ENCODE data around the gene ECHS1.

ECHS1 gene

DNA sequence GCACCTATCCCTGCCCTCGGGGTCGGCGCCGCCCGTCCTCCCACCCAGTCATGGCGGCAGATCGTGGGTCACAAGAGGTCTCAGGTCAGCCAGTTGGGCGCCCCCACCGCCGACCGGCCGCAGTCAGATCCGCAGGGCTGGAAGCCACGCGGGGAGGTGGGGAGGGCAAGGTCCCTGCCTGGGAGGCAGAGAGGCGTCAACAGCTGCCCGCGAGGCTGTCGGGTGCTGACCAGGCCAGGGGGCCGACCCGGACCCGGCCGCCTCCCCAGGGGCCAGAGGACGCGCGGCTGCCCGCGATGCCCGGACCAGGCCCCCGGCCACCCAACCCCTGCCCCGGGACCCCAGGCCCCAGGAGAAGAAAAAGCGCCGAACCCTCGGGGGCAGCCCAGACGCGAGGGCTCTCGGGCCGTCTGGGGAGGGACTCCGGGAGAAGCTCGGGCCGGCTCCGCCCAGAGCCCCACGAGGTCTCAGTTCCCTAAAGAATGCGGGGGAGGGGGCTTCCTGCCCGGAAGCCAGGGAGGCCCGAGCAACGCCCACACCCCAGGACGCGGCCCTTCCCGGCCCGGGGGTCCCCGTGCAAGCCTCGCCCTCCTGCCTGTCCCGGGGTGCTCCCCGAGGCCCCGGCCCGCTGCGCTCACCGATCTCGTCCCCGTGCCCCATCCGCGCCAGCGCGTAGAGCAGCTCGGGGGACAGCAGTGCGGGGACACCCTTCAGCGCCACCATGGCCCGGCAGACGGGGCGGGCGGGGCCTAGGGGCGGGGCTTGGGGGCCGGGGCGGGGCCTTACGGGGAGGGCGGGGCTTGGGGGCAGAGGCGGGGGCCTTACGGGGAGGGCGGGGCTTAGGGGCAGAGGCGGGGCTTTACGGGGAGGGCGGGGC, 15.6 kb downstream of the ECHS1 start, which contains the start of gene FUOM:
TSS of gene FUOM (minus strand) at position 735 of the 877 bp plus-strand sequence. CDS start at position 723, 12 bp downstream.
- H3K27ac Mint-ChIP-seq (ENCODE audit: low read depth), result no peak within 1 kb of the TSS
- peaks cover 5% of the 10 kb centered on the region for H3K36me3 Mint-ChIP-seq (ENCODE audit: insufficient read depth)
- no peaks in the 10 kb centered on the region for H3K9me3 Mint-ChIP-seq
- no peaks in the 10 kb centered on the region for H3K27me3 Mint-ChIP-seq
- H3K4me1 Mint-ChIP-seq, result peaks cover 16% of the 10 kb centered on the region
- DNase-seq (ENCODE audit: low spot score in 2 of 2), result peak; percentile 46 to 53
- H3K4me3 Mint-ChIP-seq, result peak within 1 kb of the TSS; percentile 70
- peak; percentile 79 for ATAC-seq (replicated peaks; ENCODE audit: extremely low read depth, poor library complexity, severe bottlenecking)

DNA sequence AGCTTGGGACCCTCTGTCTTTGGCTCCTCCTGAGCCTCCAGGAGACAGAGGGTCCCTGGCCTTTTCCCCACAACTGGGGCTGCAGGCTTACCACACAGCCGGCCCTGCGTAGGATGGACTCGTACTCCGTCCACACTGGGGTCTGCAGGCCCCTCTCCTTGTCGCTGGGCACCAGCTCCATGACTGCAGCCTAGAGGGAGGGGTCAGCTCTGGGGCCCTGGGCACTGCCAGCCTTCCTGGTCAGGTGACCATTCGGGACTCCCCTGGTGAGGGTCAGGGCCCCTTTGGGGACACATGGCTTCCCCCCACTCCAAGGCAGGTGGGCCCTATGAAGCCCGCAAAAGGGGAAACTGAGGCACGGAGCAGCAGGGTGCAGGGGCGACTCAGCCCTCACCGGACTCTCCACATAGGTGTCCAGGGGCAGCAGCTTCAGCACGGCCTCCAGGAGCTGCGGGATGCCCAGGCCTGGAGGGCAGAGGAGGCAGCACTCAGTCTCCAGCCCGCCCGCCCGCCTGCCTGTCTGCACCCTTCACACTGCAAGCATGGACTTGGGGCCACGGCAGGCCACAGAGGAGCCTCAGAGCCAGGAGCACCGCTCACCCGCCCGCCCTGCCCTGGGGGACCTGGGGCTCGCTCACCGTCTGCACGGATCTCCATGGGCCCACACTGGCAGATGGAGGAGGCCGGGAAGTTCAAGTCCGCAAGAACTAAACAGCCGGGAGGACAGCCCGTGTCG, 16.4 kb downstream of the ECHS1 start:
- Mint-ChIP-seq H3K27ac (ENCODE audit: low read depth) (no peak overlapping the region), H3K4me1 (peaks cover 11% of the 10 kb centered on the region), H3K9me3 (no peaks in the 10 kb centered on the region), H3K27me3 (no peaks in the 10 kb centered on the region), H3K4me3 (peak overlapping the region; percentile 70), H3K36me3 (ENCODE audit: insufficient read depth) (peaks cover 5% of the 10 kb centered on the region)
- ATAC-seq (replicated peaks; ENCODE audit: extremely low read depth, poor library complexity, severe bottlenecking) (no peak), DNase-seq (ENCODE audit: low spot score in 2 of 2) (no peak)

DNA sequence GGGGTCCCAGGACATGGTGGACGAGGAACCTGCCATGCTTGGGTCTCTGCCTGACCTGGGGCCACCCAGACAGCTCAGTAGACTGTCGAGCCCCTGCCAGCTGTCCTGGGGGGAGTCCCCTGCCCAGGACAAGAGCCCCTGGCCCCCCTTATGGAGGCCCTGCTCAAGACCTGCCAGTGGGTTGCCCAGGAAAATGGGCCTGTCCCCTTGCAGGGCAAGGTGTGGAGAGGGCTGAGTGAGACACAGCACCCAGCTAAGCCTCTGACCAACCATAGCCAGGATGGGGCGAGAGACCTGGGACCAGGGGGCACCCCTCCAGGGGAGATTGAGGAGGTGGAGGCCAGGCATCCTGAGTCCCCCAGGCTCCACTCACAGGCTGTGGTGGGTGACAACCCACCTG, 17.2 kb downstream of the ECHS1 start:
- ATAC-seq (replicated peaks; ENCODE audit: extremely low read depth, poor library complexity, severe bottlenecking), result no peak
- Mint-ChIP-seq H3K4me1 (peaks cover 5% of the 10 kb centered on the region), H3K27ac (ENCODE audit: low read depth) (no peak overlapping the region), H3K36me3 (ENCODE audit: insufficient read depth) (peaks cover 5% of the 10 kb centered on the region), H3K9me3 (no peaks in the 10 kb centered on the region), H3K27me3 (no peaks in the 10 kb centered on the region), H3K4me3 (peak overlapping the region; percentile 70)
- no peak for DNase-seq (ENCODE audit: low spot score in 2 of 2)

DNA sequence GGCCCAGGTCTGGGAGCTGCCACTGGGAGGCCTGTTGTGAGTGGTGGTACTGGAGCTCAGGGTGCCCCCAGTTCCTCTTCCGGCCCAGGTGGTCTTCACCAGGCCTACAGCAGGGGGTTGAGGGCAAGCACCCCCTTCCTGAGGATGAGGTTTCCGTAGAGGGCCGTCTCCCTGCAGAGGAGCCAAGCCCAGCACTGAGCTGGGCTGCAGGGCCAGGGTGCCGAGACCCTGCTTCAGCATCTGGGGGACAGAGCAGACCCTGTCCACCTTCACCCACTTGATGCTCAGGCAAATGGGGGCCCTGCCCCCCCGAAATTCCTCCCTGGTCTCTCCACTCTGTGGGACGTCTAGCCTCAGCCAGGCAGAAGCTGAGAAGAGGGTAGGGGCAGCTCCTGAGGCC, 17.9 kb downstream of the ECHS1 start:
- Mint-ChIP-seq H3K4me1 (peaks cover 5% of the 10 kb centered on the region), H3K4me3 (no peak overlapping the region), H3K9me3 (no peaks in the 10 kb centered on the region), H3K27ac (ENCODE audit: low read depth) (no peak overlapping the region), H3K27me3 (no peaks in the 10 kb centered on the region), H3K36me3 (ENCODE audit: insufficient read depth) (peaks cover 5% of the 10 kb centered on the region)
- ATAC-seq (replicated peaks; ENCODE audit: extremely low read depth, poor library complexity, severe bottlenecking) (no peak), DNase-seq (ENCODE audit: low spot score in 2 of 2) (no peak)

DNA sequence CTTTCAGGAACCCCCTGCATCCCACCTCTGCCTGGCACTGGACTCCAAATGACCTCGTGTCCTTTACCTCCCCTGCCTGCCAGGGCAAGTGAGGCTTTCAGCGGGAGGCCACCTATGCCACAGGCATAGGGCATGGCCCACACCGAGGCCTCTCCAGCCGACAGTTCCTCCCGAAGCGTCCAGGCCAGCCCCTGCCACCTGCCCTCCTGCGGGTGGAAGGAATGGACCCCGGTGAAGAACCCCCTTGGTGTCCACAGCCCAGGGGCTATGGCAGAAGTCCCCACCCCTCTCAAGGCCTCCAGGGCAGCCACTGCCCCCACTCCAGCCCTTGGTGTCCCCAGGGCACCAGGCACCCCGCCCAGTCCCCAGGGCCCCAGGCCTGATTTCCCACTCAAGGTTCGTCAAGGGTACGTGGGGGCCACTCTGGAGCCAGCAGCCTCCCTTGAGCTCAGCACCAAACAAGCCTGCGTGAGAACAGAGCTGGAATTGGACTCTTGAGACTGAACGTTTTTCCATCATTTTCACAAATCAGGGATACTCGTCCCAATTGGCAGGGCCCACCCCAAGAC, 18.4 kb downstream of the ECHS1 start:
- Mint-ChIP-seq H3K9me3 (no peaks in the 10 kb centered on the region), H3K27ac (ENCODE audit: low read depth) (no peak overlapping the region), H3K36me3 (ENCODE audit: insufficient read depth) (peaks cover 5% of the 10 kb centered on the region), H3K27me3 (peaks cover under 1% of the 10 kb centered on the region), H3K4me3 (no peak overlapping the region), H3K4me1 (peaks cover 5% of the 10 kb centered on the region)
- DNase-seq (ENCODE audit: low spot score in 2 of 2) (no peak), ATAC-seq (replicated peaks; ENCODE audit: extremely low read depth, poor library complexity, severe bottlenecking) (no peak)

DNA sequence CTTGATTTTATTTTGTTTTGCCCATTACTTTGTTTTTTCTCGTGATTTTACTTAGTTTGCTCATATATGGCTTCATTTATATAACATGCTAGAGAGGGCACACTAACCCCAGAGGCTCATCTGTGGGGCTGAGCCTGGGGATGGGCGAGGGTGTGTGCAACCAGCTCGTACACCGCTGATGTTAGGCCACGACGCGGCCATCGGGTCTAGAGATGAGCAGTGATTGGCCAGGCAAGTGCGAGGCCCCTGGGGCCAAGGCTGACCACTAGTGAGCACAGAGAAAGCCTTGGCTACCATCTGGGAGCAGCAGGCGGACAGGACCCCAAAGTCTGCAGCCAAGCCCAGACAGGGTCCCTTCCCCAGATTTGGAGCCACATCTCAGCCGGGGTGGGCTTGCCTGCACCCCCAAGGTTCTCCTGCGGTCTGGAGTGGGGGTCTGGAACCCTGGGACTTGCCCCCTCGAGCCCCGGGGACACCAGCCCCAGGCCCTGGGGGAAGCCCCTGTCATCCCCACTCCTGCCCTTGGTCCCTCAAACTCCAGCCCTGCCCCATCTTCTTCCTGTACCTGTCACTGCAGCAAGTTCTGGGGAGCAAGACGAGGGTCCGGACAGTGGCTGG, 19.1 kb downstream of the ECHS1 start:
- Mint-ChIP-seq H3K27ac (ENCODE audit: low read depth) (no peak overlapping the region), H3K4me1 (peaks cover 5% of the 10 kb centered on the region), H3K9me3 (no peaks in the 10 kb centered on the region), H3K27me3 (peaks cover 7% of the 10 kb centered on the region), H3K4me3 (no peak overlapping the region), H3K36me3 (ENCODE audit: insufficient read depth) (peaks cover 5% of the 10 kb centered on the region)
- ATAC-seq (replicated peaks; ENCODE audit: extremely low read depth, poor library complexity, severe bottlenecking), result no peak
- DNase-seq (ENCODE audit: low spot score in 2 of 2), result no peak

DNA sequence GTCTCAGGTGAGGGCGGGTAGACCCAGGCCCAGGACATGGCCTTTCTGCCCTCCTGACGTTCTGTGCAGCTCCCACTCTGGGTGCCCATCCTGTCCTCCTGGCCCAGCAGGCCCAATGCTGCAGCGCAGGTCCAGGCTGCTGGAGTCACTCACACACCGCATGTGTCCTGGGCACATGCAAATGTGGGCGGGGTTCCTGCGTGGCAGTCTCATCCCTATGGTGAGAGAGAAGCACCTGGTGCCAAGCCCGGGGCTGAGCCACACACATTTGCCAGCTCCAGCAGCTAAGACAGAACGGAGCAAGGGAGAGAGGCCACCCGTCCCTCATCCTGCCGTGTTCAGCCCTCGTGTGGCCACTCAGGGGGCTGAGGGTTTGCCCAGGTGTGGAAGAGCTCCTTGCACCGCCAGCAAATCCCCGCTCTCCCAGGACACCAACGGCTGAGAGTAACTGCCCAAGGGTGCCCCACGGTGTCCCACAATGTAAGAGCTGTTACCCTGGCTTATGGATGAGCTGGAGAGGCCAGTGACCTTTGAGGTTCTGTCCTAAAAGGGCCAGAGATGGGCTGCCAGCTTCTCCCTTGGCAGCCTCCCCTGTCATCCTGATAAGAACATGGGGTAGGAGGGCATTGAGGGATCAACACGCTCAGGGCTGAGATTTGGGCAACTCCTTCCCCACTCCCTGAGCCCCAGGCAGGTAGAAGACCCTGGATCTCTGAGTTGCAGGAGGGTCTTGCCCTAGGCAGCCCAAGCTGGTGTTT, 19.8 kb downstream of the ECHS1 start:
- peaks cover 5% of the 10 kb centered on the region for H3K36me3 Mint-ChIP-seq (ENCODE audit: insufficient read depth)
- H3K4me1 Mint-ChIP-seq, result peaks cover 5% of the 10 kb centered on the region
- H3K9me3 Mint-ChIP-seq, result no peaks in the 10 kb centered on the region
- H3K4me3 Mint-ChIP-seq, result no peak overlapping the region
- H3K27ac Mint-ChIP-seq (ENCODE audit: low read depth), result no peak overlapping the region
- peaks cover 12% of the 10 kb centered on the region for H3K27me3 Mint-ChIP-seq
- ATAC-seq (replicated peaks; ENCODE audit: extremely low read depth, poor library complexity, severe bottlenecking) (no peak), DNase-seq (ENCODE audit: low spot score in 2 of 2) (no peak)

DNA sequence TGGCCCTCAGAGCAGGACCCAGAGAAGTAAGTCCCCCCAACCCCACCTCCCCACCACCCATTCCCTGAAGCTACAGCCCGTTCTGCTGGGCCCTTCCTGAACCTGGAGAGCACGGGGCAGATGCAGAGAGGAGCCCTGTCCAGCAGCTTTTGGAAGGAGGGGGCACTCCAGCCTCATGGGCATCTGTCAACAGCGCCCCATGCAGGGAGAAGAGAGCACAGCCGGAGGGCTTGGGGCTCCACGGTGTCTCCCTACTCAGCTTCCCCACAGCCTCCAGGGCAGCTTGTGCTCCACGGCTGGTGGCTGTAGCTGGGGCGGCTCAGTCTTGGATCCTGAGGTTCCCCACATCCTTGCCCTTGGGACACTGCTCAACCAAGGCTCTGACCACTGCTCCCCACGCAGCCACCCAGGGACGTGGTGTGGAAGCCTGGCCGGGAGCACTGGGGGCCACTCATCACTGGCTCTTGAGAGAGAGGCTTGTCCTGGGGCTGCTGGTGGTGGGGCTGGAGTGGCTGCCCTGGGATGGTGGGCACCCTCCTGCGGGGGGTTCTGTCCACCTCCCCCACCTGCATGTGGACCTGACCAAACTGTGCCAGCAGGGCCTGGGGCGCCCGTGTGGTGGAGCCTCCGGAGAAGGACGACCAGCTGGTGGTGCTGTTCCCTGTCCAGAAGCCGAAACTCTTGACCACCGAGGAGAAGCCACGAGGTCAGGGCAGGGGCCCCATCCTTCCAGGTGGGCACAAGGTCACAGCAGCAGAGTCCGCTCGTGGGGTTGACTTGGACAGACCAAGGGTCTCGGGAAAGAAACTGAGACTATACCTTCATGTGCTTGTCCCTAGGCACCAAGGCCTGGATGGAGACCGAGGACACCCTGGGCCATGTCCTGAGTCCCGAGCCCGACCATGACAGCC, 21.5 kb downstream of the ECHS1 start:
- DNase-seq (ENCODE audit: low spot score in 2 of 2), result no peak
- Mint-ChIP-seq H3K27ac (ENCODE audit: low read depth) (no peak overlapping the region), H3K4me3 (no peak overlapping the region), H3K9me3 (no peaks in the 10 kb centered on the region), H3K36me3 (ENCODE audit: insufficient read depth) (peaks cover 4% of the 10 kb centered on the region), H3K4me1 (peaks cover 5% of the 10 kb centered on the region), H3K27me3 (peaks cover 13% of the 10 kb centered on the region)
- ATAC-seq (replicated peaks; ENCODE audit: extremely low read depth, poor library complexity, severe bottlenecking), result no peak

DNA sequence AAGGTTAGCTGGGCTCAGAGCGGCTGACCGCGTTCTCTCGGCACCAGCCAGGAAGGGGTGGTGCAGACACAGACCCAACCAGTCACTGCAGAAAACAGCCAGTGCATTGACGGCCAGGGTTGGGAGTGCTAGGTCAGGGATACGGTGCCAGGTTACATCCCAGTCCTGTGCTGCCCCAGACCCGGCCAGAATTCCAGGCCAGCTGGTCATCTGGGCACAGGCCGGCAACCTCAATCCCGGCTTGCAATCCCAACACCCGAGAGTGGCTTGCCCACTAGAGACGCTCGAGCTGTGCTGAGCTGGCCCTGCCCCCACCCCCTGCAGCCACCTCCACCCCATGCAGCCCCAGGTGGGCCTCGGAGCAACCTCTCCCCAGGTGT, 22.2 kb downstream of the ECHS1 start:
- H3K9me3 Mint-ChIP-seq, result no peaks in the 10 kb centered on the region
- DNase-seq (ENCODE audit: low spot score in 2 of 2) (no peak), ATAC-seq (replicated peaks; ENCODE audit: extremely low read depth, poor library complexity, severe bottlenecking) (no peak)
- no peak overlapping the region for H3K4me3 Mint-ChIP-seq
- peaks cover 2% of the 10 kb centered on the region for H3K36me3 Mint-ChIP-seq (ENCODE audit: insufficient read depth)
- no peak overlapping the region for H3K27ac Mint-ChIP-seq (ENCODE audit: low read depth)
- H3K27me3 Mint-ChIP-seq, result peaks cover 20% of the 10 kb centered on the region
- H3K4me1 Mint-ChIP-seq, result peaks cover under 1% of the 10 kb centered on the region

DNA sequence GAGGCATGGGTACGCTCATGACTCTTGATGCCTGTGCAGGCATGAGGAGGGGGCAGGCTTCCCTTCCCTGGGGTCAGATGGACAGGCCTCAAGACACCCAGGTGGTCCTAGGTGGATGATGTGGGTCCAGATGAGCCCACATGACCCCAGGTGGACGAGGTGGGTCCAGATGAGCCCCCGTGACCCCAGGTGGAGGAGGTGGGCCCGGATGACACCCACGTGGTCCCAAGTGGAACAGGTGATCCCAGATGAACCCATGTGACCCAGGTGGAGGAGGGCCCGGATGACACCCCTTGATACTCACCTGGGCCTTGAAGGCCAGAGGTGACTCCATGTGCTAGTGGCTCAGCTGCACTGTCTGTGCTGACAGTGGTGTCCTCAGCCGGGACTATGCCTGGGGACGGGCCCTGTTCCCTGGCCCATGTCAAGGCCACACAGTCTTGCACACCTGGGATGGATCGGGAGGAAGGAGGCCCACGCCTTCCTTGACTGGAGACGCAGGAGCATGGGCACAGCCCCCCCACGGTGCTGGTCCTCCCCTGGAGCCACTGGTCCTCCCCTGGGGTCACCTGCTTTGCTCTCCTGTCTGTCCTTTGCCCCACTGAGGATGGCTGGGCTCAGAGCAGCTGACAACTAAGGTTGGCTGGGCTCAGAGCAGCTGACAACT, 22.7 kb downstream of the ECHS1 start:
- no peak for ATAC-seq (replicated peaks; ENCODE audit: extremely low read depth, poor library complexity, severe bottlenecking)
- Mint-ChIP-seq H3K4me1 (no peaks in the 10 kb centered on the region), H3K36me3 (ENCODE audit: insufficient read depth) (no peaks in the 10 kb centered on the region), H3K4me3 (no peak overlapping the region), H3K27me3 (peaks cover 25% of the 10 kb centered on the region), H3K27ac (ENCODE audit: low read depth) (no peak overlapping the region), H3K9me3 (no peaks in the 10 kb centered on the region)
- DNase-seq (ENCODE audit: low spot score in 2 of 2), result no peak

DNA sequence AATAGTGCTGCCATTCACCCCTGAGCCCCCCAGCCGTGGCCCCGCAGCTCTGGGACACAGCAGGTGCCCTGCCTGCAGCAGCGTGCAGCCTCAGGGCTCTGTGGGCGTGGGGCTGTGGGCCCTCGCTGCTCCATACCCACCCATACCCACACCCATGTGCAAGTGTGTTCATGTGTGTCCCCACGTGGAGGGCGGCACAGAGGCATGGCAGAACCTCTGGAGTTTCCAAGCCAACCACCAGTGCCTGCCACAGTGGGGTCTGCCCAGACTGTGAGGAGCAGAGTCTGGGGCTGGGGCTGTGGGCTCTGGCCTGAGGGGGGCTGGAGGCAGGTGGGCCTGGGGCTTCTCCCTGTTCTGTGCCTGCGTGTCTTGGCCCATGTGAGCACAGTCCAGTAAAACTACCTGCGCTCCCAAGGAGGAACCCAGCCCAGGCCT, 23.6 kb downstream of the ECHS1 start:
- no peak overlapping the region for H3K27ac Mint-ChIP-seq (ENCODE audit: low read depth)
- H3K27me3 Mint-ChIP-seq, result peaks cover 34% of the 10 kb centered on the region
- H3K4me1 Mint-ChIP-seq, result no peaks in the 10 kb centered on the region
- H3K36me3 Mint-ChIP-seq (ENCODE audit: insufficient read depth), result no peaks in the 10 kb centered on the region
- no peaks in the 10 kb centered on the region for H3K9me3 Mint-ChIP-seq
- ATAC-seq (replicated peaks; ENCODE audit: extremely low read depth, poor library complexity, severe bottlenecking) (no peak), DNase-seq (ENCODE audit: low spot score in 2 of 2) (no peak)
- H3K4me3 Mint-ChIP-seq, result no peak overlapping the region
